Left colon (tissue), 2 donors: ENCODE data around the gene PAFAH2. TPM values are rescaled to one million over a fixed set of nuclear protein-coding genes. Genes with fewer than 3 reads are reported as not detected.
"Not testable (repeated sequence)": the region's sequence is repeated elsewhere in the genome, so short reads cannot be mapped to it uniquely, and the experiment has no call there.

Experiments
- ATAC-seq: fragments of 200-7000 bp; cut with Tn5 transposase; one replicate; pipeline ENCODE4 v1.9.1; 2020; ENCODE audit warnings: mild to moderate bottlenecking, moderate library complexity
- DNase-seq, 2 donors: peaks; one replicate each; pipeline ENCODE4 v3.0.0-alpha.2; 2020
- intact Hi-C, 2 donors: fragments of 100-400 bp; cut with DNase I in 1 of 2; cut with micrococcal nuclease in 1 of 2; formaldehyde crosslinking; loops; one replicate each; pipeline versions ENCODE4 v1.11.2 to v1.14.0; 2022; cut with DNase I, micrococcal nuclease
- total RNA-seq, 2 donors: library from RNA; stranded (reverse); fragmentation: NEBNext Ultra II Directional; extraction: Animal tissue kit (Norgen Biotek cat#: 25700); gene quantifications; one replicate each; pipeline ENCODE4 v1.2.1, GENCODE V29; 2021
- donor health status: DM: no; HTN: no; CAD: no.
- donor health status: DM: yes; HTN: yes; CAD: no.

The PAFAH2 gene
- total RNA-seq, 2 donors from 2014 or later: 49.2 to 51.9 TPM

DNA sequence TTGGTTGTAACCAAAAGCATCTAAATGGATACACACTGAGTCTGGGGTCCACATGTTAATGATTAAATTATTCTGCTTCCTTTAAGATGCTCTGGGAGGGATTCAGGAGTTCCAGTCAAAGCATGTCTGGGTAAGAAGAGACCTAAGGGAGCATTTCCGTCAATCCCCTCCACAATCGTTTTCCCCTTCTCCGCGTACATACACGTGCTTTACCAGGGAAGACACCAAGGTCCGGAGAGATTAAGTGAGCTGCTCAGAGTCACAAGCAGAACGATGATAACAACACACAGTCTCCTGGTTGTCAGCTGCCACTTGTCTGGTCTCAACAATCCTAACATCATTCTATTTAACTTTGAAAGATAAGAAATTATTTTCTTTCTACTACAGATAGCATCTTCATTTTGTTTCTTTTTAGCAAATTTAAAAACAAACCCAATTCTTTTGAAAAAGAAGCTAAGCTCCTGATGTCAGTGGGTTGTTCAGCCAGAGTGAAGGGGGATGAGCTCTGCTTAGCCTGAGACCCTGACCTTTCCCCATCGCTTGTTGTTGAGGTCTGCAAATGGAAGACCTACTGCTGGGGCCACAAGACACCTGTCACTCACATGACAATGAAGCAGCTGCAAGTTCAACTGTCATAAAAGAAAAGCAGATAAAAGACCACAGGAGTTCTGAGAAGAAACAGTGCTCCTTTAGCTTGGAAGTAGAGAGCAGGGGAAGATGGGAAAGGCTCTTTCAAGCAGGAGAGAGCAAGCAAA, 4.5 kb downstream of the PAFAH2 start:
- intact Hi-C loops: no loop called here
- no peak for ATAC-seq

DNA sequence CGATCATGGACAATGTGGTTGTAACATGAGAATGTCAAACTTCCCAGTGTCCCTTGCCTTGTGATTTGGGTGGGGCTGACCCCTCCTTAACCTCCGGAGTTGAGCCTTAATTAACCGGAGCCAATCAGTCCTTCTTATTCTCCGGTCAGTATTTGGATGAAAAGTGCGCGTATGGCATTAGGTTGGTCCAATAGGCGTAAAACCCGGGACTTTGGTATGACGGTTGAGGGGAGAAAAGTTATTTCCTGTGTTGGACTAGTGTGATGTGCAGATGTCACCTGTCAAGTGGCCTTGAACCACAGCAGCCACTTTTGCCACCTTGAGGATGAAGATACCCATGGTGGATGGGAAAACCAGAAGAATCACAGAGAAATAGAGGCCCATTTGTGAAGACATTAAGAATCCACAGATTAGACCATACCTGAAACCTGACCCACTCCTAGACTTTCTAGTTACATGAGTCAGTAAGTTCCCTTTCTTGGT, 5.1 kb downstream of the PAFAH2 start:
- intact Hi-C loops: no loop called here
- DNase-seq (no peak), ATAC-seq (no peak)

More for the DNA sequence above, 4.5 kb downstream of the PAFAH2 start:
- no peak for DNase-seq

DNA sequence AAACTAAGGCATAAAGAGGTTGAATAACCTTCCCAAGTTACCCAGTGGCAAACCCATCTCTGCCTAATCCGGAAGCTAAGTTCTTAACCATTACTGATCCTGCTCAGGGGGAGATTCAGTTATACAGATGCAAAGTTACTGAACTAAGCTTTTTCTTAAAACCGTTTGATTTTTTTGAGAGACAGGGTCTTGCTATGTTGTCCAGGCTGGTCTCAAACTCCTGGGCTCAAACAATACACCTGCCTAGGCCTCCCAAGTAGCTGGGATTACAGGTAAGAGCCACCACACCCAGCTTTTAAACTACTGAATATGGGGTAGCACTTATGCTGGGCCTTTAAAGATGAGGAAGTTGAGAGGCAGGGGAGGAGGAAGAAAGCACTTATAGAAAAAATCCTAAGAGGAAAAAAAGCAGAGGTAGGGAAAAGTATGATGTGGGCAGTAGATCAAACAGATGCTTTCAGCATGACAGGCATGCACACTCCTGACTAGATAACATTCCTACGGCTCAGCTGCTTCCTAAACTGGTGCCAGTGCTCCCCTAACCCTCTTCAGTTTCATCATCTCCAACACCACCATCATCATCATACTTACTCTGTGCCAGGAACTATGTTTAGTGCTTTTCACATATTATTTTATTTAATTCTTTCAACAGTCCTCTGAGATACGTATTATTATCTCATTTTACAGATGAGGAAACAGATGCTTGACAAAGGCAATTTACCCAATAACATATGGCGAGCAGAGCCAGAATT, 5.8 kb downstream of the PAFAH2 start:
- DNase-seq (no peak), ATAC-seq (no peak)
- intact Hi-C loops: no loop called here

GRCh38 chr1:25990702-25991395, 7.0 kb downstream of the PAFAH2 start:
- intact Hi-C loops: no loop called here
- no peak for ATAC-seq
- peak in 1 of 2 donors; percentile 15 for DNase-seq

DNA sequence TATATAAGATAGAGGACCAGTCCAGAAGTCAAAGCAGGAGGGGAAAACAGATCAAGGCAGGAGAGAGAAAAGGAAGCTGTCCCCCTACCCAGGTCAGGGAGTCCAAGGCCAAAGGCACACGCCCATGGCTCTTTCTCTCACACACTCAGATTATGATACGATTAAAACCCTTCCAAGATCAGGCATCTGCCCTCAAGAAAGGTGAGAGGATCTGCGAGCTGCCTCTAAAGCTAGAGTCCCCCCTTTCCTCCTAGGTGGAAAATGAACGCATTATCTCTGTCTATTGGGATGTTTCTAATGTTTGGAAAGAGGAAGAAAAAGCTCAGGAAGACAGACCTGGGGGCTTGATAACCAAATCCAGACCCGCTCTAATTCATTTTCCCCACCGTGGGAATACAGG, 7.6 kb downstream of the PAFAH2 start:
- DNase-seq (no peak), ATAC-seq (no peak)
- intact Hi-C loops: no loop called here

- DNase-seq: no peak
- intact Hi-C loops: no loop called here
- ATAC-seq: no peak
Observed at GRCh38 chr1:25989440-25990234, 8.2 kb downstream of the PAFAH2 start.

GRCh38 chr1:25987951-25988350, 9.9 kb downstream of the PAFAH2 start:
- ATAC-seq (no peak), DNase-seq (no peak)
- intact Hi-C loops: no loop called here

- ATAC-seq, DNase-seq, intact Hi-C loops: not testable (repeated sequence)
Observed at GRCh38 chr1:25986773-25987172, 11.1 kb downstream of the PAFAH2 start.

GRCh38 chr1:25985670-25986069, 12.2 kb downstream of the PAFAH2 start:
- intact Hi-C loops: no loop called here
- ATAC-seq (no peak), DNase-seq (no peak)

- no peak for DNase-seq
- intact Hi-C loops: no loop called here
- ATAC-seq: no peak
Observed at GRCh38 chr1:25985171-25985570, 12.7 kb downstream of the PAFAH2 start.

- no peak for DNase-seq
- no peak for ATAC-seq
- intact Hi-C loops: no loop called here
Observed at GRCh38 chr1:25979210-25979609, 18.7 kb downstream of the PAFAH2 start.

- ATAC-seq (no peak), DNase-seq (no peak)
- intact Hi-C loops: no loop called here
Observed at GRCh38 chr1:25978403-25978802, 19.5 kb downstream of the PAFAH2 start.

DNA sequence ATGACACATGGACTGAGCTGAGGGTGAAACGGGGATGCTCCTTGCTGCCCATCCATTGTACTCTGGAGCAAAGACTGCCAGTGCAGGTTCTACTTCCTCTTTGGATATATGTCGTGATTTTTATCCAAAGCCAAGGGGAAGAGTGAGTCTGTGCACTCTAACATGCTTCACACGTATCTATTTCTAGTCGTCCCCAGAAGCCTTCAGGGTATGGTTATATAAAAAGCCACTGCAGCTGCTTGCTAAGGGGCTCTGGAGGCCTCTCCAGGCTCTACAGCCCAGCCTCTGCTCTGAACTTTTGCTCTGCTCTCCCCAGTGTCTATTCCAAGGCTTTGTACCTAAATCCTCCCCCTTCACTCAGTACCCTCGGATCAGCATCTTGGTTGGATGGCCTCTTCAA, 20.1 kb downstream of the PAFAH2 start:
- DNase-seq (no peak), ATAC-seq (no peak)
- intact Hi-C loops: no loop called here

- ATAC-seq: peak; percentile 32
- intact Hi-C loops: no loop called here
- no peak for DNase-seq
Observed at GRCh38 chr1:25973610-25974321, 24.1 kb downstream of the PAFAH2 start.

DNA sequence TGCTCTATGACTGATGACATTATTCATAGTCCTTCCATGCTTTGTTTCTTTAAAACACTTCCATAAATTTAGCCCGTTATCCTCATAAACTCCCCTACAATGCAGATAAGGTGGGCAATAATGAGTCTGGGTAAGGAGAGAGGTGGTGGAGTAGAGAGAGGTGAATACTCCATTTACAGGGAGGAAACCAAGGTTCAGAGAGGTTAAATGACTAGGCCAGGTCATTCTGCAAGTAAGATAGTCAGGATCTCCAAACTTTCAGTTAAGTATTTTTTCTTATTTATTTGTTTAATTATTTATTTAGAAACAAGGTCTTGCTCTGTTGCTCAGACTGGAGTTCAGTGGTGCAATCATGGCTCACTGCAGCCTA, 26.1 kb downstream of the PAFAH2 start:
- intact Hi-C loops: no loop called here
- no peak for DNase-seq
- no peak for ATAC-seq

DNA sequence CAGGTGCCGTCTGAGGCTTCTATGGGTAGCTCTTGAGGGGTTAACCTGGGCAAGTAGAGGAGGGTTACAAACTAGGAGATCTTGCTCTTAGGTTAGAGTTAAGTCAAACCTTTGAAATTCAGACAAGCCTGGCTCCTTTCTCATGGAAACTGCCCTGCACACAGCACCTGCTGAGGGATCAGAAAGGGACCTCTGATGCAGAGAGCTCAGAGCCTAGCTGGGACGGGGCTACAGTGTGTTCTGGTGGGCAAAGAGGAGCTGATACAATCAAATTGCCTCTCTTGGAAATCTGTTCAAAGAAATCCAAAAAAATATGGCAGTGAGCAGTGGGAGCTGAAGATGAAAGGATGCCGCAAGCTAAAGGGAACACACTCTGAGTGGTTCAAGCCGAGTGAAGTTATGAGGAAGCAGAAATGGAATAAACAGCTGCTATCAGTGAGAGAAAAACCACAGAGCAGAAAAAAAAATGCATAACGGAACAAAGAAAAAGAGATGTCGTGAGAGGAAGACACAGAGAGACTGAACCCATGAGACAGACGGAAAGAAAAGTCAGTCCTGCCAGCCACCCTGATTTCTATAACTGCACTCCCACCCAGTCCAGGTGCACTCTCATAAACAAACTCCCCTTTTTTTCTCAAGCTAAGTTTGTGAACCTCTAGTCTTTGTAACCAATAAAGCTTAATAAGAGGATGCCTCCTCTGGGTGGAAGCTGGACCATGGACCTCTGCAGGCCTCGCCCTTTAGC, 26.6 kb downstream of the PAFAH2 start:
- ATAC-seq (peak; percentile 94), DNase-seq (no peak)
- intact Hi-C loops: no loop called here

DNA sequence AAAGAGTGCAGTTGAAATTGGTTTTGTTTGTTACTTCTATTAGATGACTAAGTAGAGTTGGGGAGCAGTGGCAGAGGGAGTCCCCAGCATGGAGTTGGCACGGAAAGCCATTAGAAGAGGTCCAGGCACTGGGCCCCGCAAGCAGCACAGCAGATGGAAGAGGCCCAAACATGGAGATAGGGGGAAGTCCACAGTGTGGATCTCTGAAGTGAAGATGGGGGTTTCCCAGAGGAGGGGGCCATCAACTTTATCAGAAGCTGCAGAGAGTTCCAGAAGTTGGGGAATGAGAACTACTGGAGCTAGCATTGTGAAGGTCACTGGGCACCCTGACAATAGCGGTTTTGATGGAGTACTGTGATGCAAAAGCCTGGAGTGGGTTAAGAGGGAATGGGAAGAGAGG, 30.6 kb downstream of the PAFAH2 start:
- intact Hi-C loops: no loop called here
- no peak for ATAC-seq
- no peak for DNase-seq

- intact Hi-C loops: no loop called here
Observed at GRCh38 chr1:25959611-25960010, 38.3 kb downstream of the PAFAH2 start.

More at GRCh38 chr1:25959611-25960010, 38.3 kb downstream of the PAFAH2 start:
- no peak for DNase-seq
- no peak for ATAC-seq
